ENCODE measurements around the gene TRPC4. TPM values are rescaled to one million over a fixed set of nuclear protein-coding genes. Genes with fewer than 3 reads are reported as not detected.

The TRPC4 gene
- total RNA-seq, 1 experiment from 2014 or later, result 19.0 TPM

DNA sequence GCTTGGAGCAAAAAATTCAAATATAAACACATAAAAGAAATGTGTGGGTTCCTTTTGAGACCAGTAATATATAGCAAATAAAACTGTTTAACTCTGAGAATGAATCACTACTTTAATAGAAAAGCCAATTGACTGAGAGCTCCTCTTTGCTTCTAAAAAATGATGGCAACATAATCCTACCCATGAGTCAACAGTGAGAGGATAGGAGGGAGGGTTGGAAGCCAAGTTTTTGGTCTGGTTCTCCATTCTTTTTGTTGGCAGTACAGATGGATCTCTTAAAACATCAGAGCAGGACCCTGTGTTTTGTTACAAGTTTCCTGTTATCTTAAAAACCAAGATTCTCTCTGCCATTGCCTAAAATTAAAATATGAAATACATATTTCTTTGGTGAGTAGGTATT, 221.0 kb downstream of the TRPC4 start:
- Mint-ChIP-seq H3K4me1 (peaks cover 19 to 21% of the 10 kb centered on the region in 2 experiments), H3K4me3 (no peak overlapping the region), H3K27me3 (ENCODE audit: low read depth) (no peaks in the 10 kb centered on the region), H3K27ac (no peak overlapping the region), H3K9me3 (no peaks in the 10 kb centered on the region), H3K36me3 (ENCODE audit: insufficient read depth in 1 of 3, low read depth in 3 of 3) (peaks cover 2 to 12% (median 4%) of the 10 kb centered on the region in 3 experiments; a peak in 6 of 7 replicates)
- H2AFZ ChIP-seq (ENCODE audit: low read length), result no peak overlapping the region
- DNase-seq, result no peak
- no peak overlapping the region for H3K56ac ChIP-seq (ENCODE audit: insufficient read length, low read depth, low read length)
- no peak overlapping the region for H2BK15ac ChIP-seq (ENCODE audit: low read depth, low read length)
- H3K23ac ChIP-seq (ENCODE audit: insufficient read length, low read depth, low read length), result no peak overlapping the region
- H4K91ac ChIP-seq (ENCODE audit: insufficient read length, low read depth, low read length), result no peak overlapping the region
- H3K9ac ChIP-seq (ENCODE audit: extremely low read depth, insufficient read length, low read length), result no peak overlapping the region
- H2AK5ac ChIP-seq (ENCODE audit: insufficient read length, low read length), result no peak overlapping the region
- peaks cover 5% of the 10 kb centered on the region for H3K4me1 ChIP-seq (ENCODE audit: insufficient read depth, low read length)
- H3T11ph ChIP-seq (ENCODE audit: low read length), result no peak overlapping the region
- no peak overlapping the region for H3K4ac ChIP-seq (ENCODE audit: low read depth, low read length)
- no peaks in the 10 kb centered on the region for H3K9me3 ChIP-seq (ENCODE audit: control insufficient read depth, low read depth, low read length)
- H3K14ac ChIP-seq (ENCODE audit: insufficient read depth, low read length), result no peak overlapping the region
- TF ChIP-seq, protein P1, sequence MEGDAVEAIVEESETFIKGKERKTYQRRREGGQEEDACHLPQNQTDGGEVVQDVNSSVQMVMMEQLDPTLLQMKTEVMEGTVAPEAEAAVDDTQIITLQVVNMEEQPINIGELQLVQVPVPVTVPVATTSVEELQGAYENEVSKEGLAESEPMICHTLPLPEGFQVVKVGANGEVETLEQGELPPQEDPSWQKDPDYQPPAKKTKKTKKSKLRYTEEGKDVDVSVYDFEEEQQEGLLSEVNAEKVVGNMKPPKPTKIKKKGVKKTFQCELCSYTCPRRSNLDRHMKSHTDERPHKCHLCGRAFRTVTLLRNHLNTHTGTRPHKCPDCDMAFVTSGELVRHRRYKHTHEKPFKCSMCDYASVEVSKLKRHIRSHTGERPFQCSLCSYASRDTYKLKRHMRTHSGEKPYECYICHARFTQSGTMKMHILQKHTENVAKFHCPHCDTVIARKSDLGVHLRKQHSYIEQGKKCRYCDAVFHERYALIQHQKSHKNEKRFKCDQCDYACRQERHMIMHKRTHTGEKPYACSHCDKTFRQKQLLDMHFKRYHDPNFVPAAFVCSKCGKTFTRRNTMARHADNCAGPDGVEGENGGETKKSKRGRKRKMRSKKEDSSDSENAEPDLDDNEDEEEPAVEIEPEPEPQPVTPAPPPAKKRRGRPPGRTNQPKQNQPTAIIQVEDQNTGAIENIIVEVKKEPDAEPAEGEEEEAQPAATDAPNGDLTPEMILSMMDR (conservative IDR thresholded peaks at IDR 0.05), result no peak
- H3K27ac ChIP-seq (ENCODE audit: insufficient read length, low read depth, low read length), result no peak overlapping the region
- no peak overlapping the region for H3K18ac ChIP-seq (ENCODE audit: insufficient read length, low read depth, low read length)
- H3K4me2 ChIP-seq (ENCODE audit: insufficient read depth, insufficient read length, low read length), result no peak overlapping the region
- no peak overlapping the region for H2BK120ac ChIP-seq (ENCODE audit: low read depth, low read length, poor library complexity, severe bottlenecking)
- H3K27me3 ChIP-seq (ENCODE audit: insufficient read depth, low read length), result no peaks in the 10 kb centered on the region
- no peak overlapping the region for H2BK20ac ChIP-seq (ENCODE audit: low read depth, low read length, poor library complexity, severe bottlenecking)
- H3K23me2 ChIP-seq (ENCODE audit: insufficient read length, low read depth, low read length, poor library complexity, severe bottlenecking), result no peaks in the 10 kb centered on the region
- H4K20me1 ChIP-seq (ENCODE audit: control insufficient read depth, insufficient read depth, insufficient read length), result no peaks in the 10 kb centered on the region
- no peak overlapping the region for H4K8ac ChIP-seq (replicated peaks; ENCODE audit: insufficient read length, low read depth, low read length)
- no peak overlapping the region for H4K5ac ChIP-seq (ENCODE audit: insufficient read length, low read depth, low read length)
- no peak overlapping the region for H2BK5ac ChIP-seq (ENCODE audit: insufficient read length, low read length)
- H3K79me1 ChIP-seq (ENCODE audit: insufficient read depth, low read depth, low read length, poor library complexity, severe bottlenecking), result no peaks in the 10 kb centered on the region
- H2BK12ac ChIP-seq (ENCODE audit: insufficient read length, low read depth, low read length), result no peak overlapping the region
- H3K79me2 ChIP-seq (ENCODE audit: insufficient read depth, low read length), result no peaks in the 10 kb centered on the region

Measured in H9 (cell line).